Posterior vena cava (tissue), 2 donors: ENCODE measurements around the gene MSRB2. TPM values are rescaled to one million over a fixed set of nuclear protein-coding genes. Genes with fewer than 3 reads are reported as not detected.
"Not testable (repeated sequence)": the region's sequence is repeated elsewhere in the genome, so short reads cannot be mapped to it uniquely, and the experiment has no call there.

Experiments
- DNase-seq: peaks from one replicate; pipeline ENCODE4 v3.0.0-alpha.2; 2020; ENCODE audit warnings: low spot score
- intact Hi-C, 2 donors: fragments of 100-400 bp; cut with DNase I; formaldehyde crosslinking; loops; one replicate each; pipeline versions ENCODE4 v1.14.1 to v1.14.2; 2022 to 2023
- long read RNA-seq, 2 donors: library from polyadenylated mRNA; unstranded; transcript quantifications; one replicate each; pipeline ENCODE4 v2.0.0, GENCODE V29; 2020 to 2021
- total RNA-seq, 2 donors: library from RNA; stranded (reverse); fragmentation: NEBNext Ultra II Directional; extraction: Animal tissue kit (Norgen Biotek cat#: 25700); gene quantifications; one replicate each; pipeline ENCODE4 v1.2.1, GENCODE V29; 2021
- donor health status: DM: yes; HTN: yes; CAD: no.
- donor health status: DM: yes; HTN: yes; CAD: no.

MSRB2 gene
- 10 to 100 TPM; 25.0 to 30.0 TPM for total RNA-seq
- long read RNA-seq, donor 1, transcript MSRB2-201 (5 exons, 1,803 nt), result major isoform, 20 of 24 reads
- long read RNA-seq, donor 1, partial matches to known transcripts, result 1 of 24 reads
- long read RNA-seq, donor 1, other reads (novel, unspliced or antisense), result 3 of 24 reads
- long read RNA-seq, donor 2, partial matches to known transcripts, result 0 of 4 reads
- long read RNA-seq, donor 2, other reads (novel, unspliced or antisense), result 1 of 4 reads

DNA sequence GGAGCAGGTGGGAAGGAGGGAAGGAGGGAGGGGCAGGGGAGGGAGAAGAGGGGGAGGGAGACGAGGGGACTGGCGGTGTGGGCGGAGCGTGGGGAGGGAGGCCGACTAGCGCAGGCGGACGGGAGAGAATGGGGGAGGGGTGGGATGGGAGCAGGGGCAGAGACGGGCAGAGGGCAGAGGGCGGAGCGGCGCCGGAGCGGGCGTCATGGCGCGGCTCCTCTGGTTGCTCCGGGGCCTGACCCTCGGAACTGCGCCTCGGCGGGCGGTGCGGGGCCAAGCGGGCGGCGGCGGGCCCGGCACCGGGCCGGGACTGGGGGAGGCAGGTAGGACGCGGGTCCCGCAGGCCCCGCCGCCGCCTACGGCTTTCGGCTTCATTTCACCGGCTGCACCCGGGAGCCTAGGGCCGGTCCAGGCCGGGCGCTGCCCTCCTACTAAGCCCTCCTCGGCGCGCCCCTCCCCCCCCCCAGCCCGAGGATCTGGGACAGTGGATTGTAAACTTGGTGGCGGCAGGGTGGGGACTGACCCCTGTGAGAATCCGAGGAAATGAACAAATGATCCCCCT lies at the start of gene MSRB2:
Gene MSRB2 (plus strand): TSS at position 176 of the 562 bp plus-strand sequence. CDS start 30 bp downstream, at position 206.
- intact Hi-C loops, result no loop called here
- peak; percentile 97 for DNase-seq

DNA sequence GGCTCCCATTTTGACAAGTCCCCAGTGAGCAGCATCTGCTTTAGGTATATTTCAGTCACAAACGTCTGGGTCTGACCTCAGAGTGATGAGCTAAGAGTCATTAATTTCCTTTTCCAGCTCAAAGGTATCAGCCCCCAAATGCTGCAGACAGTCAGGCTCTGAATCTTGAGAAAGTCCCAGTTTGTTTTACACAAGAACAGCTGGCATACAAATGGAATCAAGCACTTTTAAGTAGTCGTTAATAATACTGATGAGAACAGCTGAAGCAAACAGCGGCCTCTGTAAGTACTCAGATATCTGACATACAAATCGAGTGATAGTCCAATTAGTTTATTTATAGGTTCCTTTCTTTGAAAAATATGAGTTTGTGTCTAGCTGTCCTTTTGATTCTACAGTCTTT lies 49.4 kb upstream of the MSRB2 start:
- no peak for DNase-seq
- intact Hi-C loops, result no loop called here

DNA sequence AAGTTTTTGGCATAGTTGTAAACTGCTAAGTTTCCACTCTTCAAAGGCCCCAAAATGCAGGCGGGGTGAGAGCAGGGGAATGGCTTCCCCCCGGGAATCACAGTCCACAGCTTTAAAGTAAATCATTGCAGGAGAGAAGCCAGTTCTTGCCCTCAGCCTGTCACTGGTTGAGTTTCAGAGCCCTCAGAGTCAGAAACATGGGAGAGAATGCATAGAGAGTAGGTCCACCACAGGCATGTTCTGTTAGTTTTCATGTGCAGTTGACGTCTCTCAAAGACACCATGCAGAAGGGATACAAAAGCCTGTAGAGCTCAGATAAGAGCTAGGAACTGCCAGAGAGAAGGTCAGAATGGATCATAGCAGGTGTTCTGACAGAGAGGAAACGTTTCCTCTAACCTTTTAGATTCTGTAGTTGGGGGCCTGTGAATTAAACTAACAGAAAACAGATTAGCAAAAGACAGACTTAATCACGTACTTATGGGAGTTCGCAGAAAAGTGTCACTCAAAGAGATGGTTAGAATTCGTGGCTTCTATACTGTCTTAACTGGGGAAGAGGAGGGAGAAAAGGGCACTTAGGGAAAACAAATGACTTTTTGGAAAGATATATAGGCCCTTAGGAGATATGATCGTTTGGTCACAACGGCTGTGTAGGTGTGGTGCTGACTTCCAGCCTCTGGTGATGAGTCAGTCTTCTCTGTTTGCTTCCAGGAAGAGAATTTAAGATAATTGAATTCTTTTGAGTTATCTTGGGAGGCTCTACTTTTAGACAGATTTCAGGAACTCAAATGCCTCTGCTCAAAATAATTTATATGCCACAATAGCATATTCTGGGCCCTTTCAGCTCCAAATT lies 48.0 kb upstream of the MSRB2 start:
- intact Hi-C loops, result no loop called here
- DNase-seq, result no peak

DNA sequence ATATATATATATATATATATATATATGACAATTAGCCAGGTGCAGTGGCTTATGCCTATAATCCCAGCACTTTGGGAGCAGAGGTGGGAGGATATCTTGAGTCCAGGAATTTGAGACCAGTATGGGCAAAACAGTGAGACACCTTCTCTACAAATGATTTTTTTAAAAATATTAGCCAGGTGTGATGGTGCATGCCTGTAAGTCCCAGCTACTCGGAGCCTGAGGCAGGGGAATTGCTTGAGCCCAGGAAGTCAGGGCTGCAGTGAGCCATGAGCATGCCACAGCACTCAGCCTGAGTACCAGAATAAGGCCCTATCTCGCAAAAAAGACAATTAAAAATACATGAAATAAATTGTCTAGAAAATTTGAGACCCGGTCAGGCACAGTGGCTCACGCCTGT lies 47.2 kb upstream of the MSRB2 start:
- intact Hi-C loops, result no loop called here
- DNase-seq, result no peak

DNA sequence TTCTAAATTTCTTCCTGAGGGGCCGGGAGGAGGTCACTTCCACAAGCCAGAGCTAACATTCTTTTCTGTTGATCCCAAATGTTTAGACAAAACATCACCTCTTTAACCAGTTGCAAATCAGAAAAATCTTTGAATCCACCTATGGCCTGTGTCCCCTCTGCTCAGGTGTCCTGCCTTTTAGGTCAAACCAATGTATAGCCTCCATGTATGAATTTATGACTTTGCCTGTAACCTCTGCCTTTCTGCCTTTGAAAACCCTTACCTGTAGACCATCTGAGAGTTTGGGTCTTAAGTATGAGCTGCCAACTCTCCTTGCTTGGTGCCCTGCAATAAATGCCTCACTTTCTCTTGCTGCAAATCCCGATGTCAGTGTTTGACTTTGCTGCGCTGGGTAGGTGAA lies 44.1 kb upstream of the MSRB2 start:
- intact Hi-C loops, result no loop called here
- DNase-seq, result no peak

DNA sequence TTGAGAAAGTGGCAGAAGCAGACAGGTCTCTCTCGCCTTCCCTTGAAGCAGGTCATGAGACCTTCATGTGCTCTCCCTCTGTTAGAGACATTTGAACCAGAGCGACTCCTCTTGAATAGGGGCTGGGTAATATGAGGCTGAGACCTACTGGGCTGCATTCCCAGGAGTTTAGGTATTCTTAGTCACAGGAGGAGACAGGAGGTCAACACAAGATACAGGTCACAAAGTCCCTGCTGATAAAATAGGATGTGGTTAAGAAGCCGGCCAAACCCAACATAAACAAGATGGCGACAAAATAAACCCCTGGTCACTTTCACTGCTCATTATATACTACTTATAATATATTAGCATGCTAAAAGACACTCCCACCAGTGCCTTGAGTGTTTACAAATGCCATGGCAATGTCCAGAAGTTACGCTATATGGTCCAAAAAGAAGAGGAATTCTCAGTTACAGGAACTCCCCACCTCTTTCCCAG lies 43.5 kb upstream of the MSRB2 start:
- DNase-seq, result no peak
- intact Hi-C loops, result no loop called here

DNA sequence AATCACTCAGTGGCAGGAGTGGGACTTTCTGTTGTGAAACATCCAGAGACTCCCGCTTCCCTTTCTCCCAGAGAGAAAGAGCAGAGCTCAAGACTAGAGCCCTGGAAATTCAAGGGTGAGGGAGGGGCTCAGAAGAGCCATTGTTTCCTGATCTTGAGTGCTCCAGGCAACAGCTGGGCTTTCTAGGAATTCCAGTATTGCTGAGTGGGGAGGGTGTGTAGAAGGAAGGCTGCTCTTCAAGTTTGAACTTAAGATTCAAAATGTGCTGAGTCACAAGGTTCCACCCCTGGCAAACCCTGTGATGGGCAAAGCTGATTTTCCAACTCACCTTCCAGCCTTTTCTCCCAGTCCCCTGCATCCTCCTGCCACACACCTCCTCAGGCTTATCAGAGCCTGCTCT lies 42.3 kb upstream of the MSRB2 start:
- no peak for DNase-seq
- intact Hi-C loops, result no loop called here

DNA sequence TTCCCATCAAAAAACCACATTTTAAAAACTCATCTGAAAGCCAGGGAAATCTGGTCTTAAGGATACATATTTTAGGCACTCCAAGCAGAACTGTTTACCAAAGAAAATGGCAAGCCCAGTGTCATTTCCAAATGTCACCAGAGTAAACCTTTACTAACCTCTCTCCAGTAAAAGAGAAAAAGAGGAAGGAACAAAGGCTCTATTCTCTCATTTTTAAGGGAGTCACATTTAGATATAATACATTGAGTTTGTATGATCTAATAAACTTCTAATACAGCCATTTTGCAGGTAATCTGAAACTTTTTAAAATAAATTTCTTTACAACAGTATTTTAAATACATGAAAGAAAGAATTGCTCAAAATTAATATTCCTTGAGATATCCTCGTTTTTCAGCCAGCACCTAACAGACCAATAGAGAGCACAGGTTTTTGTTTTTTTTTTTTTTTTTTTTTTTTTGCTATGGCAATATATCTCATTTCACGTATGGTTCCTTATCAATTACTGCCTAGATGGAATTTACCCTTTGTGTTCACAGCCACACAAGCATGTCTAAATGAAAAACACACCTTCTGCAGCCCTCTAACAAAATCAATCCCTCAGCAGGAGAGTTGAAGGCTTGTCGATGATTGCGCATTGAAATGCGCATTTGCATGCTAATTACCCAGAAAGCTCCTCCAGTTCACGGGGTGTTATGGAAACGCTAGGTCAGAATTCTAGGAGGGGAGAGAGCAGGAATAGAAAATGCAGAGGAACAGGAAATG lies 39.8 kb upstream of the MSRB2 start:
- intact Hi-C loops, result no loop called here
- no peak for DNase-seq

DNA sequence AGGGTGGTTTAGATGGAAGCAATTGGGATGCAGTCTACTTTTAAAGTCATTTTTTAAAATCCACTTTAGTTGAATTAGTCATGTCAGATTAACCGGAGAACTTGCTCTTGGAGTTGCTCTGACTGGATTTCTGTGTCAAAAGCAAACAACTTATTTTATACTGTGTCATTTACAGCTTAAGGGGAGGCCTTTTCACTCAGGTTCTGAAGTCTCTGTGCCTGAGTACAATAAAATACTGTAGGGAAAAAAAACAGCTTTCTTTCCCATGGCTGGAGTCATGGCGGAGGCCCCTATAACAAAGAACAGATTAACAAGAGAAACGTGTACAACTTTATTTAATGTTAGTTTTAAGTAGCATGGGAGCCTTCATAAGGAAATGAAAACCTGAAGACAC lies 39.2 kb upstream of the MSRB2 start:
- intact Hi-C loops, result no loop called here
- no peak for DNase-seq

DNA sequence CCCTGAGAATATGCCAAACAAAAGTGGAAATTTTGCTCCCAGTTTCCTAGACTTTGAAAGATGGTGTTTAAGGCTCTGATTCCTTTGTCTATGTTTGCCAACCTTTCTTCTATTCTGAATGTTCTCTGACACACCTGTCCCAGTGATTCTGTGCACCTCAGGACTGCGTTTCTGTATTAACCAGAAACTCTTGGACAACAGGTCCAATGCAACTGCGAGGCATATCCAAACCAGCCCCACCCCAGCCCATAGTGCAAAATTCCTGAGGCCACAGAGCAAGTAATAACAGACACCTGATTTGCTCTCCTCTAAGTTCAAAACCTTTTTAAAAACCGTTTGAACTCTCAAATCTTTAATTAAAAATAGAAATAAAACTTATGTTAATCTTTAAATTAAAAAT lies 37.0 kb upstream of the MSRB2 start:
- no peak for DNase-seq
- intact Hi-C loops, result no loop called here

DNA sequence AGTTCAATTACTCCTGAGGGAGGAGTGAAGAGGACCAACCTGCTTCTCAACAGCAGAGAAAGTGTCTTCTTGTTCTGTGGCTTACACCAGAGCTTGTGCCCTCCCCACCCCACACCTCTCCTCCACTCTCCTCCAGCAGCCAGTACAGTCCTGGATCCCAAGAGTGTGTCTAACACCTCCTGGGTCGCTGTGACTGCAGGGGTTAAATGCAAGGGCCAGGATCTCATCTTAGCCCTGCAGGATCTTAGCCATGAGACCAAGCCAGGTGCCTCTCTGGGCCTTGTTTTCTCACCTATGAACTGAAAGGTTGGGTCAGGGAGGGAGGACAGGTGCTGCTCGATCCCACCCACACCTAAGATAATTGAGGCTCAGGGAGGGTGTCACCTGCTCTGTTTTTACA lies 34.5 kb upstream of the MSRB2 start:
- DNase-seq, result no peak
- intact Hi-C loops, result no loop called here

DNA sequence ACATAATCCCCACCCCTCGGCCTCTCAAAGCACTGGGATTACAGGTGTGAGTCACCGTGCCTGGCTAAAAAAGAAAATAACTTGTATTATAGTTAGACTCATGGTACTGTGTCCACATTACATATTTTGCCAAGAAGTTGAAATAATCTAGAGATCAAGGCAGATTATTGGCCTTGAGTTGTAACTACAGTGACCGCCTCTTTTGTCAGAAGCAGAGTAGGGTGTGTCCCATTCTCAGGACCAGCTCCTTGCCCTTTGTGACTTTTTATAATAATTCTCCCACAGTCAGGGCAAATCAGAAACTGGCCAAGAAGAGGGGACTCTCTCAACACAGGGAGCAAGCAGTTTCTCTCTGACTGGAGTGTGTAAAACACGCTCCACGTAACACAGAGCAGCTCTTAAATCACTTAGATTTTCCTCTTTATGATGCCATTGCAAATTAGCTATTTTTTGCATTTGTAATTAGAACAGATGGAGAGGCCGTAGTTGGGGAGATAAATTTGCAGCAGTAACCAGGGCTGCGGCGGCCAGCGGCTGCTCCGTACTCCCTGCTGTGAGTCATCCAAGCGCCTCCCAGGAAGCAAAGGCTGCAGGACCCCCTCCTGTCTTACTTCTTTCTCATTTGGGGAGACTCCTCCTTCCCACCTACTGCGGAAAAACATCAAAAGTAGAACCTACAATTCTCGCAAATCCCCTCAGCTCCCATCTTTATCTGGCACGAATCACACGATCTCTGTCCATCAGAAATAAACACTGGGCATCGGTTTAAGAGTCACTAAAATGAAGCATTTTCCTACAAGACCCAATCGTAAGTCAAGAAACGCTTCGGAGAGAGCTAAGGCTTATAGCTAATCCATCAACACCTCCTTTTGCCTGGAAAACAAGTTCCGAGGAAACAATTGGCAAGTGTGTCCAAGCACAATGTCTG lies 32.1 kb upstream of the MSRB2 start:
- intact Hi-C loops, result no loop called here
- DNase-seq, result no peak

DNA sequence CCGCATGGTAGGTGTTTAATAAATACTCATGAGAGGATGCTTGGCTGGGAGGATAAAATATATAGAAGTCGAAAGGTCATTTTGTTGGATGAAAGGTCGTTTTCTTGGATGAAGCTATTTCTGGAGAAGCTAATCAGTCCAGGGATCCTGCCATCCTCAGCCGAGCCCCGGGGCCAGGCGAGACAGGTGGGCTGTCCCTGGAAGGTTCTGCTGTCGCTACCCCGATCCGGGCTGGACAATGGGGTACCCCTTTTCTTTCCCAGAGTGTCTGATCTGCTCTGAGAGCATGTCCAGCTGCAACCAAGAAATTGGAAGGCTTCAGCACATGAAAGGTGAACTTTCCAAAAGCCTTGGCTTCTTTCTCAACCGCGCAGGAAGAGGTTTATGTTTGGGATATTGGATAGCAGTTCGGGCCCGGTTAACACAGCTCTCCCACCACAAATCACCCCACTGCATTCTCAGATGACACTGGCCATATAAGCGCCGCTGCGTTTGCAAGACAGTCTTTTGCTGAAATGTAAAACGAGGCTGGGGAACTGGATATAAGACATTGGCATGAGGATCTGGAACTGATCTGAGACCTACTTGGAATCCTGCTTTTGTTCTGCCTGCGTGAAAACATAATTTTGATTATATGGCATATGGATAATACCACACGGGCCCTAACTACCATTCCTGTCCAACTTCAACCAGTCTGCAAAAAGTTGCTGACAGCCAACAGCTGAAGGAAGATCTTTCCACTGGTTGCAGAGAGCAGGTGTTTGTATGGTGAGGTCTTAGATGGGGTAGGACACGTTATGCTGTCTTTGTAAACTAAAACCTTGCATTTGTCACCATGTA lies 31.2 kb upstream of the MSRB2 start:
- intact Hi-C loops, result no loop called here

DNA sequence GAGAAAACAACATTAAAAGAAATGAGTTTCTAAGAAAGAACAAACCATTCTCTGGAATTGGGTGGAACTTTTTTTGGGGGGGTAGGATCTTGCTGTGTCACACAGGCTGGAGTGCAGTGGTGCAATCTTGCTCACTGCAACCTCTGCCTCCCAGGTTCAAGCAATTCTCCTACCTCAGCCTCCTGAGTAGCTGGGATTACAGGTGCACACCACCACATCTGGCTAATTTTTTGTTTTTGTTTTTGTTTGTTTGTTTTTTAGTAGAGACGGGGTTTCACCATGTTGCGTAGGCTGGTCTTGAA lies 30.6 kb upstream of the MSRB2 start:
- intact Hi-C loops, DNase-seq: not testable (repeated sequence)

More for the DNA sequence above, 31.2 kb upstream of the MSRB2 start:
- DNase-seq, result no peak

DNA sequence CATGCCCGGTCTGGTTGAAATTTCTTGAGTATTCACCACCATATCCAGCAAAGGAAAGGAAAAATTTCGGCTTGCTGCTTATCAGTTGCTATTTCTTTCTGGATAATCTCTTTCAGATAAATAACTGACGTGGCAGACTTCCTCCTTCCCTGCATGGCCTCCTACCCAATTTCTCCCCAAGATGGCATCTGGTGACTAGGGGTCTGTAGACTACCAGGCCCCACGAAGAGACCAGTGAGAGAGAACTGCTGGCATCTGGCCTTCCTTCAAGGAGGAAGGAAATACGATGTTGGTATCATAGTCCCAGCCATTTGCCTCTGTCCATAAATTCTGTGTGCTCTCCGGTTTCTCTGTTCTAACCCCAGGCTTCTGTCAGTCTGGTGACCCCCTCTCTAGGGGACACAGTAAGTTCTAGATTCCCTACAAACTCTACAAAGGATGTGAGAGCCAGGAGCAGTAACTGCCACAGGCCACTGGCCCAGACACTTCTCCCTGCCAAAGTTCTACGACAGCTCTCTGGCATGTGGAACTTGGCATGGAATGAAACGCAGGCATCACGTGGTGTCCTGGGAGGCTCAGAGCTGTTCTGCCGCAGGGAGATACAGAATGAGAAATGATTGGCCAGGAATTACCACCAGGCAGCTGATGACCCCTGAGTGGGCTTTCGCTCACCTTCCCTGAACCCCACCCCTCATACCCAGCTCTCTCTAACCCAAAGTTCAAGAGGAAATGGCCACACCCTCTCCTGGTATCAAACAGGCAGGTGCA lies 30.0 kb upstream of the MSRB2 start:
- DNase-seq, result peak; percentile 89
- intact Hi-C loops, result no loop called here

DNA sequence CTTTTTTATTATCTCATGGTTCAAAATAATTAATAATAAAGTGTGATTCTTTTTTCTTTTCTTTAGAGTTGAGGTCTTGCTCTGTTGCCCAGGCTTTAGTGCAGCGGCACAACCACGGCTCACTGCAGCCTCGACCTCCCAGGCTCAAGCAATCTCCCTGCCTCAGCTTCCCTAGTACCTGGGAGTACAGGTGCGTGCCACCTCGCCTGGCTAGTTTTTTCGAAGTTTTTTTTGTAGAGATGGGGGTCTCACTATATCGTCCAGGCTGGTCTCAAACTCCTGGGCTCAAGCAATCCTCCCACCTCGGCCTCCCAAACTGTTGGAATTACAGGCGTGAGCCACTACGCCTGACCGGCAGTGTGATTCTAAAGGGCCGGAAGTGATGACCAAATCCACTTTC lies 28.0 kb upstream of the MSRB2 start:
- intact Hi-C loops, result no loop called here
- DNase-seq, result no peak
